ENCODE data around the gene HS3ST3A1. TPM values are rescaled to one million over a fixed set of nuclear protein-coding genes. Genes with fewer than 3 reads are reported as not detected.
A peak's percentile ranks its signal among the peaks of the same experiment; 100 is the strongest.

Gene HS3ST3A1
- total and polyA plus RNA-seq, 2 of the 8 experiments (the other 6 are each of a cell fraction or from before 2014, with no cell fraction given), result 5.4 to 5.7 TPM

GRCh38 chr17:13599168-13599577 lies 2.6 kb downstream of the HS3ST3A1 start:
- Histone ChIP-seq H3K56ac (replicated peaks; ENCODE audit: insufficient read length, low read depth, low read length) (no peak overlapping the region), H3K79me1 (ENCODE audit: low read depth, low read length) (no peaks in the 10 kb centered on the region; the same call in 1 of the 2 replicates), H3K18ac (ENCODE audit: extremely low read depth, low read length) (no peak overlapping the region), H2BK20ac (ENCODE audit: low read length) (no peak overlapping the region), H2AK5ac (ENCODE audit: low read depth, low read length) (no peak overlapping the region), H3K23ac (ENCODE audit: insufficient read length) (no peak overlapping the region), H4K91ac (replicated peaks; ENCODE audit: insufficient read length, low read length) (no peak overlapping the region), H3K4ac (replicated peaks; ENCODE audit: insufficient read length, low read depth, low read length) (no peak overlapping the region), H2AFZ (ENCODE audit: low read length) (no peak overlapping the region), H3K9ac (replicated peaks in 1 of 4; ENCODE audit: extremely low read depth in 1 of 4, low read depth in 3 of 4, low read length in 3 of 4) (no peak overlapping the region), H2BK120ac (replicated peaks; ENCODE audit: low read depth, low read length) (no peak overlapping the region), H3K27ac (ENCODE audit: low read depth, low read length) (no peak overlapping the region), H3K23me2 (ENCODE audit: low read depth, low read length) (peaks cover 15% of the 10 kb centered on the region; the same call in 1 of the 2 replicates), H4K8ac (ENCODE audit: extremely low read depth, insufficient read depth, low read length) (no peak overlapping the region), H4K20me1 (replicated peaks in 1 of 2; ENCODE audit: control insufficient read depth in 1 of 2, insufficient read depth in 2 of 2, low read length in 2 of 2) (peaks cover 0 to 1% of the 10 kb centered on the region in 2 experiments), H2BK12ac (ENCODE audit: low read depth, low read length) (no peak overlapping the region), H3K79me2 (ENCODE audit: control insufficient read depth in 1 of 2, insufficient read depth in 2 of 2, low read length in 2 of 2) (no peaks in the 10 kb centered on the region), H3K4me2 (ENCODE audit: insufficient read depth in 1 of 2, low read depth in 2 of 2, low read length in 2 of 2) (no peak overlapping the region), H2BK15ac (ENCODE audit: low read length) (no peak overlapping the region), H3K4me1 (replicated peaks in 1 of 4; ENCODE audit: control insufficient read depth in 3 of 4, insufficient read depth in 4 of 4, low read length in 3 of 4) (peaks cover 0 to 6% (median 5%) of the 10 kb centered on the region in 4 experiments; a peak in 5 of 7 replicates), H4K5ac (ENCODE audit: insufficient read length, low read depth, low read length) (no peak overlapping the region), H3K4me3 (ENCODE audit: extremely low read depth in 1 of 4, insufficient read depth in 2 of 4, low read depth in 3 of 4, low read length in 4 of 4) (0 out of 8 replicates have a peak overlapping the region, but pooled peaks of 1 of the 4 experiments have one; percentile 76), H2BK5ac (ENCODE audit: low read depth, low read length) (no peak overlapping the region), H3K14ac (ENCODE audit: insufficient read length) (no peak overlapping the region), H3K27me3 (replicated peaks in 1 of 4; ENCODE audit: control insufficient read depth in 3 of 4, extremely low read depth in 1 of 4, insufficient read depth in 3 of 4, low read length in 3 of 4) (peaks cover 3 to 21% (median 15%) of the 10 kb centered on the region in 4 experiments), H3K36me3 (ENCODE audit: control insufficient read depth in 2 of 4, insufficient read depth in 4 of 4, low read length in 3 of 4) (no peaks in the 10 kb centered on the region), H3K9me3 (ENCODE audit: insufficient read depth in 2 of 2, low read depth in 1 of 2, low read length in 1 of 2) (no peaks in the 10 kb centered on the region)
- ChIA-PET CTCF (ENCODE audit: partially characterized antibody) (interaction anchor here (1.1 to 1.4 kb wide), 3 partner anchors 23 to 470 kb away, joined by 3 to 4 read pairs (median 4); partner anchors contain the start of gene COX10), POLR2A (ENCODE audit: partially characterized antibody) (no interaction called here)
- DNase-seq (ENCODE audit: low read depth in 1 of 2, low spot score in 2 of 2), result no peak
- TF ChIP-seq EZH2 (IDR thresholded peaks at IDR 0.05; ENCODE audit: low read depth, low read length, severe bottlenecking), result no peak
- no peak for TF ChIP-seq CBX8 (IDR thresholded peaks at IDR 0.05; ENCODE audit: borderline replicate concordance, low read depth, low read length)
- TF ChIP-seq TCF12 (IDR thresholded peaks at IDR 0.05; ENCODE audit: low read depth, low read length), result no peak
- FAIRE-seq, result no peak
- WGBS, 2 experiments (ENCODE audit: extremely low coverage in 1 of 2, insufficient coverage in 1 of 2, insufficient read length in 1 of 2, insufficient replicate concordance in 2 of 2, low coverage in 1 of 2, low lambda C conversion rate in 2 of 2, missing lambda C conversion rate in 1 of 2), result 95% methylated on average over 1 of the region's 1 CpG; no CpG with 5 or more reads in 1 of the 2 experiments
